IPS DF 6.9 (cell line): Measurements from ENCODE around the gene BACH2.
"Not testable (repeated sequence)": the region's sequence is repeated elsewhere in the genome, so short reads cannot be mapped to it uniquely, and the experiment has no call there.

Experiments
- DNase-seq: peaks from one replicate; pipeline ENCODE4 v3.0.0-alpha.2; 2013; ENCODE audit warnings: low read depth, low spot score
- H3K27ac ChIP-seq: one replicate; pipeline ENCODE4 v1.5.1; 2013; ENCODE audit warnings: low read length, control low read depth
- H3K27me3 ChIP-seq: 2 replicates; pipeline ENCODE4 v1.6.1; 2013; ENCODE audit warnings: mild to moderate bottlenecking, low read length; ENCODE audit not compliant: control insufficient read depth, insufficient read depth
- H3K36me3 ChIP-seq: 2 replicates; pipeline ENCODE4 v1.6.1; 2013; ENCODE audit warnings: low read length; ENCODE audit not compliant: control insufficient read depth, insufficient read depth
- H3K4me1 ChIP-seq: 2 replicates; pipeline ENCODE4 v1.6.1; 2013; ENCODE audit warnings: low read length; ENCODE audit not compliant: control insufficient read depth, insufficient read depth
- H3K4me3 ChIP-seq: 2 replicates; pipeline ENCODE4 v1.5.1; 2013; ENCODE audit warnings: mild to moderate bottlenecking, low read length
- H3K9me3 ChIP-seq: 2 replicates; pipeline ENCODE4 v1.6.1; 2013; ENCODE audit warnings: low read length, inconsistent platforms; ENCODE audit not compliant: control insufficient read depth, insufficient read depth
- WGBS: extraction: QIAGEN DNeasy Blood & Tissue Kit; methylation state at CpG from one replicate; pipeline ENCODE4 v1.1.7; 2013; ENCODE audit warnings: mixed read lengths, missing lambda C conversion rate; ENCODE audit not compliant: insufficient read length, insufficient coverage; 5-methylcytosine and 5-hydroxymethylcytosine counted together

The BACH2 gene

GRCh38 chr6:90068703-90069523 is 227.7 kb downstream of the BACH2 start:
- no CpG with 5 or more reads among the region's 12 CpGs for WGBS

GRCh38 chr6:90068264-90068663 is 228.4 kb downstream of the BACH2 start:
- no peaks in the 10 kb centered on the region for H3K4me1 ChIP-seq
- H3K36me3 ChIP-seq: no peaks in the 10 kb centered on the region
- no peaks in the 10 kb centered on the region for H3K9me3 ChIP-seq
- DNase-seq: no peak
- WGBS: no CpG with 5 or more reads among the region's 2 CpGs
- no peak overlapping the region for H3K27ac ChIP-seq
- no peak overlapping the region for H3K4me3 ChIP-seq
- no peaks in the 10 kb centered on the region for H3K27me3 ChIP-seq

More at GRCh38 chr6:90068703-90069523, 227.7 kb downstream of the BACH2 start:
- no peaks in the 10 kb centered on the region for H3K9me3 ChIP-seq
- H3K4me3 ChIP-seq: no peak overlapping the region
- no peak for DNase-seq
- no peak overlapping the region for H3K27ac ChIP-seq
- H3K4me1 ChIP-seq: no peaks in the 10 kb centered on the region
- no peaks in the 10 kb centered on the region for H3K27me3 ChIP-seq
- H3K36me3 ChIP-seq: no peaks in the 10 kb centered on the region

- Histone ChIP-seq H3K9me3 (no peaks in the 10 kb centered on the region), H3K27ac (no peak overlapping the region), H3K27me3 (no peaks in the 10 kb centered on the region), H3K4me3 (no peak overlapping the region), H3K36me3 (no peaks in the 10 kb centered on the region), H3K4me1 (no peaks in the 10 kb centered on the region)
- no CpG with 5 or more reads among the region's 4 CpGs for WGBS
- no peak for DNase-seq
These were observed 229.9 kb downstream of the BACH2 start for GRCh38 chr6:90066697-90067096.

- WGBS: no CpG with 5 or more reads among the region's 2 CpGs
- no peaks in the 10 kb centered on the region for H3K36me3 ChIP-seq
- no peak overlapping the region for H3K4me3 ChIP-seq
- DNase-seq: no peak
- H3K4me1 ChIP-seq: no peaks in the 10 kb centered on the region
- H3K27ac ChIP-seq: no peak overlapping the region
- no peaks in the 10 kb centered on the region for H3K9me3 ChIP-seq
- H3K27me3 ChIP-seq: no peaks in the 10 kb centered on the region
These were observed 231.5 kb downstream of the BACH2 start for GRCh38 chr6:90065173-90065572.

- no CpG with 5 or more reads among the region's 2 CpGs for WGBS
- Histone ChIP-seq H3K4me1 (no peaks in the 10 kb centered on the region), H3K4me3 (no peak overlapping the region), H3K27ac (no peak overlapping the region), H3K27me3 (no peaks in the 10 kb centered on the region), H3K9me3 (no peaks in the 10 kb centered on the region), H3K36me3 (no peaks in the 10 kb centered on the region)
- no peak for DNase-seq
These were observed 234.0 kb downstream of the BACH2 start for GRCh38 chr6:90062667-90063066.

- H3K27ac ChIP-seq: no peak overlapping the region
- no peaks in the 10 kb centered on the region for H3K36me3 ChIP-seq
- H3K27me3 ChIP-seq: no peaks in the 10 kb centered on the region
- no peak overlapping the region for H3K4me3 ChIP-seq
- no peaks in the 10 kb centered on the region for H3K4me1 ChIP-seq
- no peaks in the 10 kb centered on the region for H3K9me3 ChIP-seq
- DNase-seq: no peak
- WGBS: no CpG with 5 or more reads among the region's 4 CpGs
These were observed 234.6 kb downstream of the BACH2 start for GRCh38 chr6:90062051-90062450.

GRCh38 chr6:90059178-90059577 is 237.5 kb downstream of the BACH2 start:
- H3K4me1 ChIP-seq, H3K27ac ChIP-seq, H3K36me3 ChIP-seq, H3K4me3 ChIP-seq, H3K27me3 ChIP-seq, H3K9me3 ChIP-seq, DNase-seq: not testable (repeated sequence)
- whole genome bisulfite sequencing: no CpG with 5 or more reads among the region's 3 CpGs

- not testable (repeated sequence) for DNase-seq, H3K9me3 ChIP-seq, H3K4me3 ChIP-seq, H3K4me1 ChIP-seq, H3K27me3 ChIP-seq, H3K36me3 ChIP-seq, H3K27ac ChIP-seq
- WGBS: no CpG with 5 or more reads among the region's 1 CpG
These were observed 240.7 kb downstream of the BACH2 start for GRCh38 chr6:90055924-90056323.

- not testable (repeated sequence) for DNase-seq
- no CpG with 5 or more reads among the region's 12 CpGs for WGBS
These were observed 242.4 kb downstream of the BACH2 start for GRCh38 chr6:90054193-90054592.

GRCh38 chr6:90053614-90054013 is 243.0 kb downstream of the BACH2 start:
- H3K27me3 ChIP-seq: no peaks in the 10 kb centered on the region
- H3K4me3 ChIP-seq: no peak overlapping the region
- no peaks in the 10 kb centered on the region for H3K4me1 ChIP-seq
- H3K36me3 ChIP-seq: no peaks in the 10 kb centered on the region
- no peak for DNase-seq
- no CpG with 5 or more reads among the region's 5 CpGs for WGBS
- H3K27ac ChIP-seq: no peak overlapping the region
- no peaks in the 10 kb centered on the region; the same call in 1 of the 2 replicates for H3K9me3 ChIP-seq

More at GRCh38 chr6:90054193-90054592, 242.4 kb downstream of the BACH2 start:
- not testable (repeated sequence) for H3K27ac ChIP-seq, H3K4me1 ChIP-seq, H3K4me3 ChIP-seq, H3K9me3 ChIP-seq, H3K36me3 ChIP-seq, H3K27me3 ChIP-seq

GRCh38 chr6:90049295-90049694 is 247.3 kb downstream of the BACH2 start:
- Histone ChIP-seq H3K27ac (no peak overlapping the region), H3K4me1 (no peaks in the 10 kb centered on the region), H3K9me3 (no peaks in the 10 kb centered on the region; the same call in 1 of the 2 replicates), H3K36me3 (no peaks in the 10 kb centered on the region), H3K27me3 (no peaks in the 10 kb centered on the region), H3K4me3 (no peak overlapping the region)
- WGBS: no CpG with 5 or more reads among the region's 5 CpGs
- DNase-seq: no peak
